Activated CD8-positive, alpha-beta memory T cell treated with anti-CD3 and anti-CD28 coated beads for 24 hours (primary cell): ENCODE measurements around the gene LYPLA2.

ENCODE experiments used
- DNase-seq: peaks from one replicate; pipeline ENCODE4 v3.0.0-alpha.2; 2020

The LYPLA2 gene

GRCh38 chr1:23838401-23838866, 47.5 kb downstream of the LYPLA2 start:
- peak; percentile 90 for DNase-seq

- DNase-seq = no peak
These were observed 52.7 kb downstream of the LYPLA2 start for GRCh38 chr1:23843644-23844043.
